ENCODE measurements around the gene MAPK8. TPM values are rescaled to one million over a fixed set of nuclear protein-coding genes. Genes with fewer than 3 reads are reported as not detected.

The MAPK8 gene
- total RNA-seq, 2 experiments from 2014 or later = 29.1 to 40.5 TPM

GRCh38 chr10:48458662-48459048, 152.2 kb downstream of the MAPK8 start:
- Histone ChIP-seq H3K36me3 (ENCODE audit: insufficient read depth, low read length) (no peaks in the 10 kb centered on the region), H2AFZ (ENCODE audit: low read length) (no peak overlapping the region), H3K4me3 (ENCODE audit: low read depth, low read length, poor library complexity, severe bottlenecking) (no peak overlapping the region), H3K9me2 (ENCODE audit: insufficient read depth, low read length) (no peaks in the 10 kb centered on the region), H3K27ac (ENCODE audit: low read depth, low read length, poor library complexity, severe bottlenecking) (no peak overlapping the region), H3K9me3 (ENCODE audit: low read length) (no peaks in the 10 kb centered on the region), H3K79me2 (ENCODE audit: insufficient read depth, low read depth, low read length) (no peaks in the 10 kb centered on the region), H3K4me1 (ENCODE audit: insufficient read depth, low read length, poor library complexity, severe bottlenecking) (no peaks in the 10 kb centered on the region), H4K20me1 (ENCODE audit: insufficient read depth, low read length) (no peaks in the 10 kb centered on the region), H3K4me2 (ENCODE audit: low read length) (no peak overlapping the region)
- DNase-seq (ENCODE audit: low spot score) = no peak
- TF ChIP-seq EZH2phosphoT487 (IDR thresholded peaks at IDR 0.05; ENCODE audit: borderline replicate concordance, low read depth, low read length) (no peak), CTCF (conservative IDR thresholded peaks at IDR 0.05; ENCODE audit: low read length) (no peak)
- BruUV-seq (replicated peaks) = no TSS peak
- intact Hi-C loops (cut with micrococcal nuclease; ENCODE audit: unreplicated experiment) = no loop called here
- CTCF ChIA-PET (ENCODE audit: unreplicated experiment) = interaction anchor here (0.6 kb wide), 1 partner anchor 94 kb away, joined by 4 read pairs; no protein-coding TSS in a partner anchor
- POLR2A ChIA-PET = no interaction called here

- Histone ChIP-seq H3K79me2 (ENCODE audit: insufficient read depth, low read depth, low read length) (no peaks in the 10 kb centered on the region), H3K4me3 (ENCODE audit: low read depth, low read length, poor library complexity, severe bottlenecking) (no peak overlapping the region), H3K27ac (ENCODE audit: low read depth, low read length, poor library complexity, severe bottlenecking) (no peak overlapping the region), H3K36me3 (ENCODE audit: insufficient read depth, low read length) (no peaks in the 10 kb centered on the region), H3K9me3 (ENCODE audit: low read length) (no peaks in the 10 kb centered on the region), H3K4me1 (ENCODE audit: insufficient read depth, low read length, poor library complexity, severe bottlenecking) (no peaks in the 10 kb centered on the region), H3K9me2 (ENCODE audit: insufficient read depth, low read length) (no peaks in the 10 kb centered on the region), H2AFZ (ENCODE audit: low read length) (no peak overlapping the region), H3K4me2 (ENCODE audit: low read length) (no peak overlapping the region), H4K20me1 (ENCODE audit: insufficient read depth, low read length) (no peaks in the 10 kb centered on the region)
- no peak for DNase-seq (ENCODE audit: low spot score)
- intact Hi-C loops (cut with micrococcal nuclease; ENCODE audit: unreplicated experiment) = no loop called here
- POLR2A ChIA-PET = no interaction called here
- no TSS peak for BruUV-seq (replicated peaks)
- TF ChIP-seq EZH2phosphoT487 (IDR thresholded peaks at IDR 0.05; ENCODE audit: borderline replicate concordance, low read depth, low read length) (no peak), CTCF (conservative IDR thresholded peaks at IDR 0.05; ENCODE audit: low read length) (no peak)
- CTCF ChIA-PET (ENCODE audit: unreplicated experiment) = interaction anchor here (0.6 kb wide), 1 partner anchor 93 kb away, joined by 4 read pairs; no protein-coding TSS in a partner anchor
These were observed 153.0 kb downstream of the MAPK8 start for GRCh38 chr10:48459270-48460150.

- TF ChIP-seq EZH2phosphoT487 (IDR thresholded peaks at IDR 0.05; ENCODE audit: borderline replicate concordance, low read depth, low read length) (no peak), CTCF (conservative IDR thresholded peaks at IDR 0.05; ENCODE audit: low read length) (no peak)
- Histone ChIP-seq H4K20me1 (ENCODE audit: insufficient read depth, low read length) (no peaks in the 10 kb centered on the region), H3K4me2 (ENCODE audit: low read length) (no peak overlapping the region), H3K36me3 (ENCODE audit: insufficient read depth, low read length) (no peaks in the 10 kb centered on the region), H3K9me2 (ENCODE audit: insufficient read depth, low read length) (no peaks in the 10 kb centered on the region), H3K9me3 (ENCODE audit: low read length) (no peaks in the 10 kb centered on the region), H3K4me1 (ENCODE audit: insufficient read depth, low read length, poor library complexity, severe bottlenecking) (no peaks in the 10 kb centered on the region), H2AFZ (ENCODE audit: low read length) (no peak overlapping the region), H3K4me3 (ENCODE audit: low read depth, low read length, poor library complexity, severe bottlenecking) (no peak overlapping the region), H3K79me2 (ENCODE audit: insufficient read depth, low read depth, low read length) (no peaks in the 10 kb centered on the region), H3K27ac (ENCODE audit: low read depth, low read length, poor library complexity, severe bottlenecking) (no peak overlapping the region)
- intact Hi-C loops (cut with micrococcal nuclease; ENCODE audit: unreplicated experiment) = no loop called here
- BruUV-seq (replicated peaks) = no TSS peak
- DNase-seq (ENCODE audit: low spot score) = no peak
- POLR2A ChIA-PET = no interaction called here
- CTCF ChIA-PET (ENCODE audit: unreplicated experiment) = no interaction called here
These were observed 153.7 kb downstream of the MAPK8 start for GRCh38 chr10:48460182-48460581.

All from OCI-LY7 (cell line).